T-helper 1 cell treated with Interleukin-12 subunit alpha and Interleukin-12 subunit beta and Interleukin-4 antibody, amounts not matched to agents 30 μg/mL and 1 μg/mL, for 36 hours (primary cell): ENCODE results near the gene MACROD1.

Experiments
- H3K27ac Mint-ChIP-seq: one replicate; pipeline ENCODE4 v1.8.0; 2021; ENCODE audit warnings: mild to moderate bottlenecking, mixed read lengths
- H3K27me3 Mint-ChIP-seq: one replicate; pipeline ENCODE4 v1.8.0; 2021; ENCODE audit warnings: low read depth, mixed read lengths
- H3K36me3 Mint-ChIP-seq: one replicate; pipeline ENCODE4 v1.8.0; 2021; ENCODE audit warnings: low read depth, mixed read lengths
- H3K4me1 Mint-ChIP-seq: one replicate; pipeline ENCODE4 v1.8.0; 2021; ENCODE audit warnings: low read depth, mixed read lengths
- H3K4me3 Mint-ChIP-seq: one replicate; pipeline ENCODE4 v1.8.0; 2021; ENCODE audit warnings: mild to moderate bottlenecking, moderate library complexity, mixed read lengths
- H3K9me3 Mint-ChIP-seq: one replicate; pipeline ENCODE4 v1.8.0; 2021; ENCODE audit warnings: mixed read lengths

Gene MACROD1

GRCh38 chr11:64083398-64084080 is 82.4 kb downstream of the MACROD1 start:
- H3K36me3 Mint-ChIP-seq, result no peaks in the 10 kb centered on the region
- no peak overlapping the region for H3K4me3 Mint-ChIP-seq
- no peak overlapping the region for H3K27ac Mint-ChIP-seq
- no peaks in the 10 kb centered on the region for H3K27me3 Mint-ChIP-seq
- H3K4me1 Mint-ChIP-seq, result no peaks in the 10 kb centered on the region
- no peaks in the 10 kb centered on the region for H3K9me3 Mint-ChIP-seq

GRCh38 chr11:64081745-64082442 is 84.0 kb downstream of the MACROD1 start:
- H3K4me1 Mint-ChIP-seq, result no peaks in the 10 kb centered on the region
- no peak overlapping the region for H3K27ac Mint-ChIP-seq
- H3K9me3 Mint-ChIP-seq, result no peaks in the 10 kb centered on the region
- no peaks in the 10 kb centered on the region for H3K27me3 Mint-ChIP-seq
- H3K4me3 Mint-ChIP-seq, result no peak overlapping the region
- no peaks in the 10 kb centered on the region for H3K36me3 Mint-ChIP-seq

- no peak overlapping the region for H3K27ac Mint-ChIP-seq
- H3K36me3 Mint-ChIP-seq, result no peaks in the 10 kb centered on the region
Measured at GRCh38 chr11:64080390-64080789, 85.5 kb downstream of the MACROD1 start.

GRCh38 chr11:64078905-64079304 is 87.0 kb downstream of the MACROD1 start:
- Mint-ChIP-seq H3K27ac (no peak overlapping the region), H3K9me3 (no peaks in the 10 kb centered on the region), H3K27me3 (no peaks in the 10 kb centered on the region), H3K36me3 (no peaks in the 10 kb centered on the region), H3K4me3 (no peak overlapping the region), H3K4me1 (no peaks in the 10 kb centered on the region)

More at GRCh38 chr11:64080390-64080789, 85.5 kb downstream of the MACROD1 start:
- Mint-ChIP-seq H3K27me3 (no peaks in the 10 kb centered on the region), H3K4me1 (no peaks in the 10 kb centered on the region), H3K4me3 (no peak overlapping the region), H3K9me3 (no peaks in the 10 kb centered on the region)

GRCh38 chr11:64078284-64078683 is 87.6 kb downstream of the MACROD1 start:
- Mint-ChIP-seq H3K36me3 (no peaks in the 10 kb centered on the region), H3K9me3 (no peaks in the 10 kb centered on the region), H3K4me1 (no peaks in the 10 kb centered on the region), H3K27ac (no peak overlapping the region), H3K27me3 (no peaks in the 10 kb centered on the region), H3K4me3 (no peak overlapping the region)

GRCh38 chr11:64077607-64078006 is 88.3 kb downstream of the MACROD1 start:
- H3K27me3 Mint-ChIP-seq, result no peaks in the 10 kb centered on the region
- no peaks in the 10 kb centered on the region for H3K9me3 Mint-ChIP-seq
- H3K4me1 Mint-ChIP-seq, result no peaks in the 10 kb centered on the region
- no peak overlapping the region for H3K27ac Mint-ChIP-seq
- no peak overlapping the region for H3K4me3 Mint-ChIP-seq
- no peaks in the 10 kb centered on the region for H3K36me3 Mint-ChIP-seq

GRCh38 chr11:64076758-64077157 is 89.2 kb downstream of the MACROD1 start:
- Mint-ChIP-seq H3K9me3 (no peaks in the 10 kb centered on the region), H3K36me3 (no peaks in the 10 kb centered on the region), H3K4me3 (no peak overlapping the region), H3K27ac (no peak overlapping the region), H3K27me3 (no peaks in the 10 kb centered on the region), H3K4me1 (no peaks in the 10 kb centered on the region)

- no peaks in the 10 kb centered on the region for H3K36me3 Mint-ChIP-seq
- no peaks in the 10 kb centered on the region for H3K9me3 Mint-ChIP-seq
- no peak overlapping the region for H3K27ac Mint-ChIP-seq
- no peaks in the 10 kb centered on the region for H3K4me1 Mint-ChIP-seq
- no peak overlapping the region for H3K4me3 Mint-ChIP-seq
- H3K27me3 Mint-ChIP-seq, result no peaks in the 10 kb centered on the region
Measured at GRCh38 chr11:64074239-64074638, 91.7 kb downstream of the MACROD1 start.

- Mint-ChIP-seq H3K27me3 (no peaks in the 10 kb centered on the region), H3K9me3 (no peaks in the 10 kb centered on the region), H3K4me1 (no peaks in the 10 kb centered on the region)
Measured at GRCh38 chr11:64073542-64073941, 92.4 kb downstream of the MACROD1 start.

GRCh38 chr11:64072871-64073270 is 93.0 kb downstream of the MACROD1 start:
- Mint-ChIP-seq H3K27me3 (no peaks in the 10 kb centered on the region), H3K36me3 (no peaks in the 10 kb centered on the region), H3K9me3 (no peaks in the 10 kb centered on the region), H3K4me3 (no peak overlapping the region), H3K27ac (no peak overlapping the region), H3K4me1 (no peaks in the 10 kb centered on the region)

More at GRCh38 chr11:64073542-64073941, 92.4 kb downstream of the MACROD1 start:
- Mint-ChIP-seq H3K36me3 (no peaks in the 10 kb centered on the region), H3K4me3 (no peak overlapping the region), H3K27ac (no peak overlapping the region)

GRCh38 chr11:64072403-64072802 is 93.5 kb downstream of the MACROD1 start:
- H3K9me3 Mint-ChIP-seq, result no peaks in the 10 kb centered on the region
- H3K27me3 Mint-ChIP-seq, result no peaks in the 10 kb centered on the region
- H3K36me3 Mint-ChIP-seq, result no peaks in the 10 kb centered on the region
- no peaks in the 10 kb centered on the region for H3K4me1 Mint-ChIP-seq
- no peak overlapping the region for H3K4me3 Mint-ChIP-seq
- no peak overlapping the region for H3K27ac Mint-ChIP-seq

GRCh38 chr11:64071849-64072248 is 94.1 kb downstream of the MACROD1 start:
- H3K9me3 Mint-ChIP-seq, result no peaks in the 10 kb centered on the region
- no peaks in the 10 kb centered on the region for H3K4me1 Mint-ChIP-seq
- no peaks in the 10 kb centered on the region for H3K27me3 Mint-ChIP-seq
- H3K27ac Mint-ChIP-seq, result no peak overlapping the region
- H3K4me3 Mint-ChIP-seq, result no peak overlapping the region
- H3K36me3 Mint-ChIP-seq, result no peaks in the 10 kb centered on the region

- no peaks in the 10 kb centered on the region for H3K9me3 Mint-ChIP-seq
- H3K4me3 Mint-ChIP-seq, result no peak overlapping the region
- H3K27me3 Mint-ChIP-seq, result no peaks in the 10 kb centered on the region
- no peak overlapping the region for H3K27ac Mint-ChIP-seq
- no peaks in the 10 kb centered on the region for H3K36me3 Mint-ChIP-seq
- no peaks in the 10 kb centered on the region for H3K4me1 Mint-ChIP-seq
Measured at GRCh38 chr11:64070314-64070681, 95.6 kb downstream of the MACROD1 start.

GRCh38 chr11:64069401-64070313 is 96.3 kb downstream of the MACROD1 start:
- Mint-ChIP-seq H3K27ac (no peak overlapping the region), H3K27me3 (no peaks in the 10 kb centered on the region)

More at GRCh38 chr11:64069401-64070313, 96.3 kb downstream of the MACROD1 start:
- Mint-ChIP-seq H3K9me3 (no peaks in the 10 kb centered on the region), H3K4me1 (no peaks in the 10 kb centered on the region), H3K36me3 (no peaks in the 10 kb centered on the region), H3K4me3 (no peak overlapping the region)
